Measurements from ENCODE around the gene GTPBP2. TPM values are rescaled to one million over a fixed set of nuclear protein-coding genes. Genes with fewer than 3 reads are reported as not detected.
"Not testable (repeated sequence)": the region's sequence is repeated elsewhere in the genome, so short reads cannot be mapped to it uniquely, and the experiment has no call there.

The GTPBP2 gene
- total RNA-seq, 2 donors from 2014 or later: 99.0 to 137 TPM

GRCh38 chr6:43608310-43608763 lies 20.7 kb downstream of the GTPBP2 start:
- Mint-ChIP-seq H3K9me3 (no peaks in the 10 kb centered on the region), H3K4me3 (no peak overlapping the region), H3K36me3 (ENCODE audit: insufficient read depth in 2 of 2) (peaks cover 12 to 29% of the 10 kb centered on the region in 2 donors), H3K4me1 (ENCODE audit: low read depth) (peaks cover 4% of the 10 kb centered on the region), H3K27me3 (ENCODE audit: low read depth) (no peaks in the 10 kb centered on the region), H3K27ac (peak overlapping the region; percentile 2)
- ATAC-seq (replicated peaks in 1 of 2): no peak
- DNase-seq: peak; percentile 55 to 58

GRCh38 chr6:43606019-43606418 lies 23.0 kb downstream of the GTPBP2 start:
- no peaks in the 10 kb centered on the region for H3K9me3 Mint-ChIP-seq

DNA sequence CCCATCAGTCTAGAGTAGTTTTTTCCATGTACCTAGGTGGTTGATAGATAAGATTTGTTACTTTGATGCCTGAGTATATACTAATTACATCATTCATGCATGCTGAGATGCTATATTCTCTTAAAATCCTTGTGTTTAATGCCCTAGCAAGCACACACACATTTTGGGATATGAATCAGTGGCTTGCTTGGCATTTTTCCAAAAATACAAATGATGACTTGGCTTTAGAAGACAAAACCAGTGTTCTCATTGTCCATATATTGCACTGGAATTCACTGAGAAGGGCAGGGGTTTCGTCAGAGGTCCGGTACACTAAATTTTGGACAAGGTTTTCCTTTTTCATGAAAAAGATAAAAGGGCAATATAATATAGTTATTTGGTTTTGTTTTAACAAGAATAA lies 24.9 kb downstream of the GTPBP2 start:
- peaks cover 12 to 35% of the 10 kb centered on the region in 2 donors for H3K36me3 Mint-ChIP-seq (ENCODE audit: insufficient read depth in 2 of 2)
- H3K27me3 Mint-ChIP-seq (ENCODE audit: low read depth): no peaks in the 10 kb centered on the region
- H3K4me1 Mint-ChIP-seq (ENCODE audit: low read depth): peaks cover 4% of the 10 kb centered on the region
- ATAC-seq (replicated peaks in 1 of 2) (no peak), DNase-seq (no peak)
- no peaks in the 10 kb centered on the region for H3K9me3 Mint-ChIP-seq
- no peak overlapping the region for H3K27ac Mint-ChIP-seq
- no peak overlapping the region for H3K4me3 Mint-ChIP-seq

More at GRCh38 chr6:43606019-43606418, 23.0 kb downstream of the GTPBP2 start:
- Mint-ChIP-seq H3K4me3 (no peak overlapping the region), H3K27me3 (ENCODE audit: low read depth) (no peaks in the 10 kb centered on the region), H3K4me1 (ENCODE audit: low read depth) (peaks cover 4% of the 10 kb centered on the region), H3K36me3 (ENCODE audit: insufficient read depth in 2 of 2) (peaks cover 14 to 32% of the 10 kb centered on the region in 2 donors), H3K27ac (no peak overlapping the region)
- DNase-seq (no peak), ATAC-seq (replicated peaks in 1 of 2) (no peak)

GRCh38 chr6:43600595-43600994 lies 28.5 kb downstream of the GTPBP2 start:
- Mint-ChIP-seq H3K27me3 (ENCODE audit: low read depth) (no peaks in the 10 kb centered on the region), H3K9me3 (no peaks in the 10 kb centered on the region), H3K4me1 (ENCODE audit: low read depth) (no peaks in the 10 kb centered on the region), H3K27ac (no peak overlapping the region), H3K4me3 (no peak overlapping the region), H3K36me3 (ENCODE audit: insufficient read depth in 2 of 2) (peaks cover 7 to 25% of the 10 kb centered on the region in 2 donors)
- DNase-seq (no peak), ATAC-seq (replicated peaks in 1 of 2) (no peak)

DNA sequence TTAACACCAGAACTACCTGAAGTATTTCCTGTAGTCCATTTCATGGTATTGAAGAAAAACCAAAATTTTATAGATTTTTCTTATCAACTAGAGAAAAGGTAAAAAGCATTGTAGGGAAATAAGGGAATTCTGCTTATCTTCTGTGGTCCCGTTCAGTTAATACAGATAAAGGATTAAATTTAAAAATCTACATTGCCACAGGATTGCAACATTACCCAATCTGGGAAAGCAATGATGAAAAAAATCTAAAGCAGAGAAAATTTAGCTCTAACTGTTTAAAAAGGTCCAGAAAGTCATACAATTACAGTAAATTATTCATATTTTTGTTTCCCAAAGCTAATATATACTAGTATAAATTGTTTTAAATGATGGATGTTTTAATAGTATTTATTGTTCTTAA lies 35.1 kb downstream of the GTPBP2 start:
- H3K27ac Mint-ChIP-seq: no peak overlapping the region
- no peak overlapping the region for H3K4me3 Mint-ChIP-seq
- no peaks in the 10 kb centered on the region for H3K27me3 Mint-ChIP-seq (ENCODE audit: low read depth)
- no peak for DNase-seq
- no peak for ATAC-seq (replicated peaks in 1 of 2)
- H3K9me3 Mint-ChIP-seq: no peaks in the 10 kb centered on the region
- peaks cover 2 to 15% of the 10 kb centered on the region in 2 donors for H3K36me3 Mint-ChIP-seq (ENCODE audit: insufficient read depth in 2 of 2)
- no peaks in the 10 kb centered on the region for H3K4me1 Mint-ChIP-seq (ENCODE audit: low read depth)

DNA sequence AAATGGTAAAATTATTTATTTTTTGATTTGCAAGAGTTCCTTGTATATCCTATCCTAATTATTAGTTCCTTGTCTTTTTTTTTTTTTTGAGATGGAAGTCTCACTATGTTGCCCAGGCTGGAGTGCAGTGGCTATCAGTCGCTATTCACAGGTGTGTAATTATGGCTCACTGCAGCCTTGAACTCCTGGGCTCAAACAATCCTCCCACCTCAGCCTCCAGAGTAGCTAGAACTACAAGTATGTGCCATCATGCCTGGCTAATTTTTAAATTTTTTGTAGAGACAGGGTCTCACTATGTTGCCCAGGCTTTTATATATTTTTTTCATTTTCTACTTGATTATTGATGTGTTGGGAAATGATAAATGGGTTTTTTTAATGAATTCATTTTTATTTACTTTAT lies 39.5 kb downstream of the GTPBP2 start:
- H3K27ac Mint-ChIP-seq; ATAC-seq (replicated peaks in 1 of 2); H3K4me3 Mint-ChIP-seq; DNase-seq; H3K27me3 Mint-ChIP-seq (ENCODE audit: low read depth); H3K9me3 Mint-ChIP-seq; H3K4me1 Mint-ChIP-seq (ENCODE audit: low read depth): not testable (repeated sequence)
- H3K36me3 Mint-ChIP-seq (ENCODE audit: insufficient read depth in 2 of 2): peaks cover 6 to 26% of the 10 kb centered on the region in 2 donors

GRCh38 chr6:43588194-43588593 lies 40.9 kb downstream of the GTPBP2 start:
- no peak for DNase-seq
- Mint-ChIP-seq H3K36me3 (ENCODE audit: insufficient read depth in 2 of 2) (peaks cover 6 to 31% of the 10 kb centered on the region in 2 donors), H3K27me3 (ENCODE audit: low read depth) (no peaks in the 10 kb centered on the region), H3K4me3 (no peak overlapping the region), H3K9me3 (no peaks in the 10 kb centered on the region), H3K27ac (no peak overlapping the region), H3K4me1 (ENCODE audit: low read depth) (peaks cover 12% of the 10 kb centered on the region)
- ATAC-seq (replicated peaks in 1 of 2): no peak

DNA sequence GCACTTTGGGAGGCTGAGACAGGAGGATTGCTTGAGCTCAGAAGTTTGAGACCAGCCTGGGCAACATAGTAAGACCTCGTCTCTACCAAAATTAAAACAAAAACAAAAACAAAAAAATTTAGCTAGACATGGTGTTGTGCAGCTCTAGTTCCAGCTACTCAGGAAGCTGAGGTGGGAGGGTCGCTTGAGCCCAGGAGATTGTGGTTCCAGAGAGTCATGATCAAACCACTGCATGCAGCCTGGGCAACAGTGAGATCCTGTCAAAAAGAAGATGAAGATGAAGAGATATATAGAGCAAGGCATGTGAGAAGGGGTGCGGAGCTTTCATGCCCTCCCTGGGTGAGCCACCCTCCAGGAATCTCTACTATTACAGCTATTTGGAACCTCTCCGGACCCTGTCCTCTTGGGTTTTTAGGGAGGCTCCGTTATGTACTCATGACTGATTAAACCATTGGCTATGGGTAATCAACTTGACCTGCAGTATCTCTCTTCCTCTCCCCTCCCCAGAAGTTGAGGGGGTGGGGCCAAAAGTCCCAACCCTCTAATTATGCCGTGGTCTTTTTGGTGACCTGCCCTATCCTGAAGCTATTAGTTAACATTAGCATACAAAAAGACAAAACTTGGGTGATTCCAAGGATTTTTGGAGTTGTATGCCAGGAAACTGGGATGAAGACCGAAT lies 44.0 kb downstream of the GTPBP2 start:
- Mint-ChIP-seq H3K4me3 (no peak overlapping the region), H3K4me1 (ENCODE audit: low read depth) (peaks cover 12% of the 10 kb centered on the region), H3K27ac (peak overlapping the region; percentile 81), H3K9me3 (no peaks in the 10 kb centered on the region), H3K27me3 (ENCODE audit: low read depth) (no peaks in the 10 kb centered on the region), H3K36me3 (ENCODE audit: insufficient read depth in 2 of 2) (peaks cover 8 to 33% of the 10 kb centered on the region in 2 donors)
- DNase-seq (no peak), ATAC-seq (replicated peaks in 1 of 2) (peak in 1 of 2 donors; percentile 57)

DNA sequence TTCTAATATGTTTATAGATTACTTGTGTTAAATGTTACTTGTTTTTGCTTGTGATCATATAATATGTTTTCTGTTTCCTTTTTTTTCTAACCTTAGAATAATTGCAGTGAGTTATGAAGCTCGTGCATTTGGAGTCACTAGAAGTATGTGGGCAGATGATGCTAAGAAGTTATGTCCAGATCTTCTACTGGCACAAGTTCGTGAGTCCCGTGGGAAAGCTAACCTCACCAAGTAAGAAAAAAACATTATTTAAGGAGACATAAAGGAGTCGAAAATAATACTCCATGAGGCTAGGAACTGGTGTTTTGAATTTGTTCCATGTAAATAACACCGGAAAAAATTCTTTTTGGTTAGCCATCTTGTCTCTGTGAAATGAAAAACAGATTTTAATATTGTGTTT lies 46.2 kb downstream of the GTPBP2 start:
- no peak for DNase-seq
- no peak for ATAC-seq (replicated peaks in 1 of 2)
- Mint-ChIP-seq H3K9me3 (no peaks in the 10 kb centered on the region), H3K4me1 (ENCODE audit: low read depth) (peaks cover 29% of the 10 kb centered on the region), H3K36me3 (ENCODE audit: insufficient read depth in 2 of 2) (peaks cover 5 to 20% of the 10 kb centered on the region in 2 donors), H3K27ac (peak overlapping the region; percentile 93), H3K4me3 (no peak overlapping the region), H3K27me3 (ENCODE audit: low read depth) (no peaks in the 10 kb centered on the region)

GRCh38 chr6:43579171-43579570 lies 49.9 kb downstream of the GTPBP2 start:
- H3K4me3 Mint-ChIP-seq: peak overlapping the region; percentile 99
- peak overlapping the region; percentile 61 for H3K27ac Mint-ChIP-seq
- peaks cover 35% of the 10 kb centered on the region for H3K4me1 Mint-ChIP-seq (ENCODE audit: low read depth)
- H3K36me3 Mint-ChIP-seq (ENCODE audit: insufficient read depth in 2 of 2): peaks cover 12 to 29% of the 10 kb centered on the region in 2 donors
- ATAC-seq (replicated peaks in 1 of 2): no peak
- H3K9me3 Mint-ChIP-seq: no peaks in the 10 kb centered on the region
- DNase-seq: no peak
- no peaks in the 10 kb centered on the region for H3K27me3 Mint-ChIP-seq (ENCODE audit: low read depth)

GRCh38 chr6:43578748-43579147 lies 50.3 kb downstream of the GTPBP2 start:
- Mint-ChIP-seq H3K27ac (peak overlapping the region; percentile 61), H3K27me3 (ENCODE audit: low read depth) (no peaks in the 10 kb centered on the region), H3K36me3 (ENCODE audit: insufficient read depth in 2 of 2) (peaks cover 12 to 29% of the 10 kb centered on the region in 2 donors), H3K9me3 (no peaks in the 10 kb centered on the region), H3K4me1 (ENCODE audit: low read depth) (peaks cover 33% of the 10 kb centered on the region), H3K4me3 (peak overlapping the region; percentile 99)
- ATAC-seq (replicated peaks in 1 of 2): no peak
- DNase-seq: no peak

DNA sequence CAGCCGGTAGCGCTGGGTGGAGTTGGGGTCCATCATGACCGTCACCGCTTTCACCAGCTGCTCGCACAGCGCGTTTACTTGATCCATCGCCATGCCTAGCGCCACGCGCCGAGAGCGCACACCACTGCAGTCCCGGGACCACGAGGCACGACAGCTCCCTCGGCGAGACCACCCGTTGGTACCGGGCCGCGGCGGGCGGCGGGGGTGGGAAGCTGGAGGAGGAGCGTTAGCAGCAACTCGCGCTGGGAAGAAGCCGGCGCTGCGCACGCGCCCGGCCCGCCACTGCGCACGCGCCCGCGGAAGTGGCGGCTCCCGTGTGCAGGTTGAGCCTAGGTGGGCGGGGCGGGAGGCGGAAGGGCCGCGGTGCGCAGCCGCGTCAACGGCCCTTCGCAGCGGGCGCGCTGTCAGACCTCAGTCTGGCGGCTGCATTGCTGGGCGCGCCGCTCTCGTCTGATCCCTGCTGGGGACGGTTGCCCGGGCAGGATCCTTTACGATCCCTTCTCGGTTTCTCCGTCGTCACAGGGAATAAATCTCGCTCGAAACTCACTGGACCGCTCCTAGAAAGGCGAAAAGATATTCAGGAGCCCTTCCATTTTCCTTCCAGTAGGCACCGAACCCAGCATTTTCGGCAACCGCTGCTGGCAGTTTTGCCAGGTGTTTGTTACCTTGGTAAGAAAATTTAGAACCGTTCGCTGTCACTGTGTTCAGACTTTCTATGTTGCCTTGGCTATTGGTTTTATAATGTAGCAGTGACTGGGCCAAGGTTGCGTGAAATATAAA lies 53.1 kb downstream of the GTPBP2 start, which contains the start of the genes POLH and XPO5:
Gene POLH, plus strand, starts transcription at position 414 of the 780 bp plus-strand sequence. CDS start 6,135 bp downstream, outside the sequence.
Gene XPO5, minus strand, starts transcription at position 267 of the 780 bp plus-strand sequence. Its CDS starts 174 bp downstream, at position 93.
- DNase-seq (peak; percentile 92 to 94), ATAC-seq (replicated peaks in 1 of 2) (peak; percentile 91)
- H3K4me1 Mint-ChIP-seq (ENCODE audit: low read depth): peaks cover 53% of the 10 kb centered on the region
- no peaks in the 10 kb centered on the region for H3K27me3 Mint-ChIP-seq (ENCODE audit: low read depth)
- peaks cover 19 to 36% of the 10 kb centered on the region in 2 donors for H3K36me3 Mint-ChIP-seq (ENCODE audit: insufficient read depth in 2 of 2)
- no peaks in the 10 kb centered on the region for H3K9me3 Mint-ChIP-seq
- peak within 1 kb of the TSS; percentile 99 for H3K4me3 Mint-ChIP-seq
- peak within 1 kb of the TSS; percentile 95 for H3K27ac Mint-ChIP-seq

- ATAC-seq (replicated peaks in 1 of 2): peak in 1 of 2 donors; percentile 49
- DNase-seq: peak; percentile 56 to 62
- H3K4me1 Mint-ChIP-seq (ENCODE audit: low read depth): peaks cover 59% of the 10 kb centered on the region
- no peaks in the 10 kb centered on the region for H3K9me3 Mint-ChIP-seq
- H3K4me3 Mint-ChIP-seq: peak overlapping the region; percentile 99
- peaks cover 19 to 41% of the 10 kb centered on the region in 2 donors for H3K36me3 Mint-ChIP-seq (ENCODE audit: insufficient read depth in 2 of 2)
- no peaks in the 10 kb centered on the region for H3K27me3 Mint-ChIP-seq (ENCODE audit: low read depth)
- H3K27ac Mint-ChIP-seq: peak overlapping the region; percentile 94
These were observed 53.8 kb downstream of the GTPBP2 start for GRCh38 chr6:43575105-43575771.
